Caco-2 (cell line): ENCODE data around the gene MET. TPM values are rescaled to one million over a fixed set of nuclear protein-coding genes. Genes with fewer than 3 reads are reported as not detected.

Source experiments
- BruUV-seq: library from RNA; stranded (reverse); fragments of 400-500 nt; replicated peaks from 2 replicates; lab custom pipeline; 2021; lab: Mats Ljungman, UMichigan
- CTCF ChIA-PET: fragments of 300-600 bp; sonication (Branson Sonifier 250); formaldehyde crosslinking; loops from one replicate; lab custom pipeline; 2022; ENCODE audit warnings: antibody characterized with exemption; lab: Charles Lee
- POLR2A ChIA-PET: fragments of 300-600 bp; sonication (Branson Sonifier 250); formaldehyde crosslinking; loops from one replicate; lab custom pipeline; 2022; ENCODE audit warnings: antibody characterized with exemption; lab: Charles Lee
- DNase-seq, 2 experiments: peaks; one replicate each; pipeline versions ENCODE4 v3.0.0 to v3.0.0-alpha.2; 2020 to 2022
- H3K27me3 ChIP-seq: replicated peaks from 2 replicates; pipeline ENCODE4 v1.6.0; 2011; ENCODE audit warnings: low read length; ENCODE audit not compliant: control insufficient read depth, insufficient read depth
- H3K36me3 ChIP-seq: 2 replicates; pipeline ENCODE4 v1.5.1; 2011; ENCODE audit warnings: low read length; ENCODE audit not compliant: control insufficient read depth, insufficient read depth
- H3K4me1 ChIP-seq: fragments of 250-450 bp; sonication (Bioruptor Pico); 2 replicates; pipeline ENCODE4 v1.5.1; 2020; ENCODE audit warnings: mild to moderate bottlenecking
- H3K4me3 ChIP-seq: 2 replicates; pipeline ENCODE4 v1.5.1; 2011; ENCODE audit warnings: low read depth, mild to moderate bottlenecking, control low read depth, low read length
- H3K9me3 ChIP-seq: fragments of 250-450 bp; sonication (Bioruptor Pico); 2 replicates; pipeline ENCODE4 v1.5.1; 2020; ENCODE audit warnings: mild to moderate bottlenecking, moderate library complexity
- H3K27ac Mint-ChIP-seq: one replicate; pipeline ENCODE4 v1.8.0; 2022; ENCODE audit warnings: mixed read lengths; ENCODE audit not compliant: unreplicated experiment
- H3K27me3 Mint-ChIP-seq: one replicate; pipeline ENCODE4 v1.8.0; 2022; ENCODE audit warnings: mixed read lengths; ENCODE audit not compliant: insufficient read depth, unreplicated experiment
- H3K36me3 Mint-ChIP-seq: one replicate; pipeline ENCODE4 v1.8.0; 2022; ENCODE audit warnings: mild to moderate bottlenecking, mixed read lengths; ENCODE audit not compliant: insufficient read depth, unreplicated experiment
- H3K4me1 Mint-ChIP-seq: one replicate; pipeline ENCODE4 v1.8.0; 2022; ENCODE audit warnings: low read depth, mixed read lengths; ENCODE audit not compliant: unreplicated experiment
- H3K4me3 Mint-ChIP-seq: one replicate; pipeline ENCODE4 v1.8.0; 2022; ENCODE audit warnings: mild to moderate bottlenecking, moderate library complexity, mixed read lengths; ENCODE audit not compliant: unreplicated experiment
- H3K9me3 Mint-ChIP-seq: one replicate; pipeline ENCODE4 v1.8.0; 2022; ENCODE audit warnings: mixed read lengths; ENCODE audit not compliant: unreplicated experiment
- intact Hi-C: fragments of 100-400 bp; cut with micrococcal nuclease; formaldehyde crosslinking; loops from one replicate; pipeline ENCODE4 v1.10.0; 2022; ENCODE audit not compliant: unreplicated experiment
- total RNA-seq: library from RNA; stranded (reverse); gene quantifications from 2 replicates; pipeline ENCODE4 v1.2.3, GENCODE V29; 2022
- TF ChIP-seq, protein P1 (sequence below), 2 experiments: fragments of 200-600 bp in 1 of 2; IDR thresholded peaks; 1 replicate in 1 of 2; 2 replicates in 1 of 2; pipeline versions ENCODE4 v1.5.1 to v1.8.0; 2011 to 2022; ENCODE audit warnings: antibody characterized with exemption in 1 of 2, control low read depth in 1 of 2, inconsistent platforms in 1 of 2, low read depth in 1 of 2, low read length in 1 of 2, mild to moderate bottlenecking in 1 of 2, moderate library complexity in 1 of 2; ENCODE audit not compliant: insufficient read depth in 1 of 2, severe bottlenecking in 1 of 2, unreplicated experiment in 1 of 2

The MET gene
- total RNA-seq, 1 experiment from 2014 or later: 82.9 TPM

DNA sequence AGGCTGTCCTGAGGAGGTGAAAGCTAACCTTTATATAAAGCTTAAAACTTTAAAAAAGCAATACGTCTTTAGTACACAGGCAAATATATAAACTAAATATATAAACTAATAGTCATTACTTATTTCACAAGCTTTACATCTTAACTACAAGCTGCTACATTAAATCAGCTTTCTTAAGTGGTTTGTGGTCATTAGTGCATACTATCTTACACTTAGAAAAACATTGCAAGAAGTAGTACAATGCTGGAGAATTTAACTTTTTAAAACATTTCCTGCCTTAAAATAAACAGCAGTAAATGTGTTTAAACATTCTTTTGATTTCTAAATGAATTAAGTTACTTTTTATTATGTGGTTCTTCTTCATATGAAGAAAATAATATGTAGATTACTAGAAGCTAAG is 36.3 kb downstream of the MET start:
- BruUV-seq: no TSS peak
- Mint-ChIP-seq H3K4me1 (peaks cover 36% of the 10 kb centered on the region), H3K4me3 (no peak overlapping the region), H3K27me3 (no peaks in the 10 kb centered on the region), H3K9me3 (no peaks in the 10 kb centered on the region), H3K36me3 (peaks cover 13% of the 10 kb centered on the region), H3K27ac (no peak overlapping the region)
- Histone ChIP-seq H3K9me3 (no peaks in the 10 kb centered on the region), H3K27me3 (no peaks in the 10 kb centered on the region), H3K36me3 (no peaks in the 10 kb centered on the region), H3K4me3 (no peak overlapping the region), H3K4me1 (peaks cover 19% of the 10 kb centered on the region)
- POLR2A ChIA-PET: no interaction called here
- TF ChIP-seq, protein P1, sequence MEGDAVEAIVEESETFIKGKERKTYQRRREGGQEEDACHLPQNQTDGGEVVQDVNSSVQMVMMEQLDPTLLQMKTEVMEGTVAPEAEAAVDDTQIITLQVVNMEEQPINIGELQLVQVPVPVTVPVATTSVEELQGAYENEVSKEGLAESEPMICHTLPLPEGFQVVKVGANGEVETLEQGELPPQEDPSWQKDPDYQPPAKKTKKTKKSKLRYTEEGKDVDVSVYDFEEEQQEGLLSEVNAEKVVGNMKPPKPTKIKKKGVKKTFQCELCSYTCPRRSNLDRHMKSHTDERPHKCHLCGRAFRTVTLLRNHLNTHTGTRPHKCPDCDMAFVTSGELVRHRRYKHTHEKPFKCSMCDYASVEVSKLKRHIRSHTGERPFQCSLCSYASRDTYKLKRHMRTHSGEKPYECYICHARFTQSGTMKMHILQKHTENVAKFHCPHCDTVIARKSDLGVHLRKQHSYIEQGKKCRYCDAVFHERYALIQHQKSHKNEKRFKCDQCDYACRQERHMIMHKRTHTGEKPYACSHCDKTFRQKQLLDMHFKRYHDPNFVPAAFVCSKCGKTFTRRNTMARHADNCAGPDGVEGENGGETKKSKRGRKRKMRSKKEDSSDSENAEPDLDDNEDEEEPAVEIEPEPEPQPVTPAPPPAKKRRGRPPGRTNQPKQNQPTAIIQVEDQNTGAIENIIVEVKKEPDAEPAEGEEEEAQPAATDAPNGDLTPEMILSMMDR (IDR thresholded peaks at IDR 0.05; ENCODE audit: insufficient read depth in 1 of 2, low read depth in 1 of 2, low read length in 1 of 2, severe bottlenecking in 1 of 2, unreplicated experiment in 1 of 2): no peak
- no peak for DNase-seq
- intact Hi-C loops: no loop called here
- CTCF ChIA-PET: no interaction called here

DNA sequence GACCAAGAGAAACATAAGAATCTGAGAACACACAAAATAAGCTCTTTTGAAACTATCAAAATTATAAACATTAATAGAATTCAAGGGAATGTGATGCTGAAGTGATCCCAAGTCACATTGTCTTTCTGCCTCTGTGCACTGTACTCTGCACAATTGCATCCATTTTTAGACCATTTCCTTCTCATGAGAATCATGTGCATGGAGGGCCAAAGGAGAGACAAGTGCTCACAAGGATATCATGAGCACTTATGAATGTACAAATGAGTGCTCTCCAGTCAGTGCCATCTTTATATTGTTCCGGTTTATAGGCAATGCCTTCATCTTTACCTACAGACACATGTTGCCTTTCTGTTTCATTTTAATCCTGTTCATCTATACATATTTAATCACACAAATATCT is 36.9 kb downstream of the MET start:
- no peak overlapping the region for H3K4me3 ChIP-seq

DNA sequence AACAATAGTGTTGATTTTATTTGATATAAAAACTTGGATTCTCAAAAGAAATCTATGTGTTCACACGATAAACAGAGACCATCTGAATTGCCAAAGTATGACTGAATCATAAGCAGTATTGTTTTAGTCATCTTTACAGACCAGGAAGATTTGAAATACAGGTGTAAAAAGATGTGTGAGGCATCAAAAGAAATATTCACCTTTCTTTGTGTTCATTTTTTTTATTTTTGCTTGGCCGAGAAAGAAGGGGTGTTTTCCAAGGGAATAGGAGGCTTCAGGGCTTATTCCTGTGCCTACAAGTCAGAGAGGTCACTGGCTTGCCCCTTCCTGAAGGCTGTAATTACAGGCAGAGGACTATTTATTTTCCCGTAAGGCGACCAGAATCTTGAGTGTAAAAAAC is 37.3 kb downstream of the MET start:
- Mint-ChIP-seq H3K4me1 (peaks cover 36% of the 10 kb centered on the region), H3K4me3 (no peak overlapping the region), H3K9me3 (no peaks in the 10 kb centered on the region), H3K36me3 (peaks cover 14% of the 10 kb centered on the region), H3K27ac (no peak overlapping the region), H3K27me3 (no peaks in the 10 kb centered on the region)
- no peak for DNase-seq
- CTCF ChIA-PET: no interaction called here
- Histone ChIP-seq H3K4me1 (peaks cover 19% of the 10 kb centered on the region), H3K4me3 (no peak overlapping the region), H3K9me3 (no peaks in the 10 kb centered on the region), H3K27me3 (no peaks in the 10 kb centered on the region), H3K36me3 (no peaks in the 10 kb centered on the region)
- TF ChIP-seq, protein P1 (IDR thresholded peaks at IDR 0.05; ENCODE audit: insufficient read depth in 1 of 2, low read depth in 1 of 2, low read length in 1 of 2, severe bottlenecking in 1 of 2, unreplicated experiment in 1 of 2): no peak
- POLR2A ChIA-PET: no interaction called here
- no TSS peak for BruUV-seq
- intact Hi-C loops: no loop called here

More for the DNA sequence above, 36.9 kb downstream of the MET start:
- ChIA-PET POLR2A (no interaction called here), CTCF (no interaction called here)
- Mint-ChIP-seq H3K4me3 (no peak overlapping the region), H3K9me3 (no peaks in the 10 kb centered on the region), H3K4me1 (peaks cover 36% of the 10 kb centered on the region), H3K36me3 (peaks cover 13% of the 10 kb centered on the region), H3K27ac (no peak overlapping the region), H3K27me3 (no peaks in the 10 kb centered on the region)
- BruUV-seq: no TSS peak
- H3K27me3 ChIP-seq: no peaks in the 10 kb centered on the region
- intact Hi-C loops: no loop called here
- peaks cover 19% of the 10 kb centered on the region for H3K4me1 ChIP-seq
- H3K9me3 ChIP-seq: no peaks in the 10 kb centered on the region
- H3K36me3 ChIP-seq: no peaks in the 10 kb centered on the region
- TF ChIP-seq, protein P1 (IDR thresholded peaks at IDR 0.05; ENCODE audit: insufficient read depth in 1 of 2, low read depth in 1 of 2, low read length in 1 of 2, severe bottlenecking in 1 of 2, unreplicated experiment in 1 of 2): no peak
- no peak for DNase-seq
